IMR-90 (cell line): Measurements from ENCODE around the gene SPTB.

Experiments
- CEBPB ChIP-seq: IDR thresholded peaks from 2 replicates; pipeline ENCODE4 v1.6.1; 2012; ENCODE audit warnings: low read depth, low read length, improper control_type of control experiment
- CTCF ChIP-seq: conservative IDR thresholded peaks from 2 replicates; pipeline ENCODE4 v1.5.1; 2012; ENCODE audit warnings: mild to moderate bottlenecking, low read depth, low read length, improper control_type of control experiment
- POLR2A ChIP-seq: IDR thresholded peaks from 2 replicates; pipeline ENCODE4 v1.6.1; 2012; ENCODE audit warnings: mild to moderate bottlenecking, low read depth, low read length
- USF2 ChIP-seq: fragments of 150-350 bp; IDR thresholded peaks from 2 replicates; pipeline ENCODE4 v1.6.1; 2017; ENCODE audit warnings: mild to moderate bottlenecking, antibody characterized with exemption, low read length, low read depth

GRCh38 chr14:64725261-64725815 is 154.4 kb downstream of the SPTB start:
- TF ChIP-seq CTCF = no peak
- no peak for TF ChIP-seq POLR2A
- TF ChIP-seq CEBPB = no peak
- no peak for TF ChIP-seq USF2
